BE2C (cell line): ENCODE measurements around the gene VPS52.
A peak's percentile ranks its signal among the peaks of the same experiment; 100 is the strongest.

Source experiments
- DNase-seq: peaks from one replicate; pipeline ENCODE4 v3.0.0-alpha.2; 2020
- H3K27me3 ChIP-seq: fragments of 250-450 bp; sonication (Bioruptor Pico); 2 replicates; pipeline ENCODE4 v1.5.1; 2020; ENCODE audit warnings: mild to moderate bottlenecking
- H3K36me3 ChIP-seq: fragments of 250-450 bp; sonication (Bioruptor Pico); 2 replicates; pipeline ENCODE4 v1.5.1; 2020; ENCODE audit warnings: mild to moderate bottlenecking
- H3K4me1 ChIP-seq: fragments of 250-450 bp; sonication (Bioruptor Pico); 2 replicates; pipeline ENCODE4 v1.5.1; 2020
- H3K4me3 ChIP-seq: 2 replicates; pipeline ENCODE4 v1.5.1; 2011; ENCODE audit warnings: low read depth, low read length
- H3K9me3 ChIP-seq: fragments of 250-450 bp; sonication (Bioruptor Pico); 2 replicates; pipeline ENCODE4 v1.5.1; 2020
- TF ChIP-seq, protein P1 (sequence below): IDR thresholded peaks from 2 replicates; pipeline ENCODE4 v1.5.1; 2012; ENCODE audit warnings: mild to moderate bottlenecking, low read depth, low read length

Gene VPS52

DNA sequence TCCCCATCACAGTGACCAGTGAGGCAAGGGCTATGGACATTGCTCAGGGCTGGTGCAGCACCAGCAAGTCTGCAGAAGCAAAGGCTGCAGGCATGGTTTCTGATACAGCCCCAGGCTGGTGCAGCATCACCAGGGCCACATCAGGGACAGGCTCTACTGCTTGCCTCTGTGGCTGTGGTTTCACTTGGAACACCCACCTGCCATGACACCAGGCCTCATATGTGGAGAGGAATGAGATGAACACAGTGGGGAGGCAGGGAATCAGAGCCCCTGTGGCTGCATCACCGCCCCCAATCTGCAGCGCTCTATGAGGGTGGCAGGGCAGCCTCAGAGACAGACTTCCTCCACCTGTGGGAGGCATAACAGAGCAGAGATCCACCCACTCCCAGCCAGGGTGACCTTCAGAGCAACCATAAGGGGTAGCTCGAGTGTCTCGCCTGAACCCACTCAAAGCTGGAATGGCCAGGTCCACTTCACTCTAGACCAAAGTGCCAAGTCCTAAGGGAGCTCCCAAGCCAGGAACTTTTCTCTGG, 55.5 kb downstream of the VPS52 start:
- no peak for DNase-seq
- peaks cover 23% of the 10 kb centered on the region for H3K27me3 ChIP-seq
- H3K4me3 ChIP-seq: no peak overlapping the region
- H3K9me3 ChIP-seq: no peaks in the 10 kb centered on the region
- TF ChIP-seq, protein P1, sequence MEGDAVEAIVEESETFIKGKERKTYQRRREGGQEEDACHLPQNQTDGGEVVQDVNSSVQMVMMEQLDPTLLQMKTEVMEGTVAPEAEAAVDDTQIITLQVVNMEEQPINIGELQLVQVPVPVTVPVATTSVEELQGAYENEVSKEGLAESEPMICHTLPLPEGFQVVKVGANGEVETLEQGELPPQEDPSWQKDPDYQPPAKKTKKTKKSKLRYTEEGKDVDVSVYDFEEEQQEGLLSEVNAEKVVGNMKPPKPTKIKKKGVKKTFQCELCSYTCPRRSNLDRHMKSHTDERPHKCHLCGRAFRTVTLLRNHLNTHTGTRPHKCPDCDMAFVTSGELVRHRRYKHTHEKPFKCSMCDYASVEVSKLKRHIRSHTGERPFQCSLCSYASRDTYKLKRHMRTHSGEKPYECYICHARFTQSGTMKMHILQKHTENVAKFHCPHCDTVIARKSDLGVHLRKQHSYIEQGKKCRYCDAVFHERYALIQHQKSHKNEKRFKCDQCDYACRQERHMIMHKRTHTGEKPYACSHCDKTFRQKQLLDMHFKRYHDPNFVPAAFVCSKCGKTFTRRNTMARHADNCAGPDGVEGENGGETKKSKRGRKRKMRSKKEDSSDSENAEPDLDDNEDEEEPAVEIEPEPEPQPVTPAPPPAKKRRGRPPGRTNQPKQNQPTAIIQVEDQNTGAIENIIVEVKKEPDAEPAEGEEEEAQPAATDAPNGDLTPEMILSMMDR: no peak
- H3K4me1 ChIP-seq: no peaks in the 10 kb centered on the region
- no peaks in the 10 kb centered on the region for H3K36me3 ChIP-seq

DNA sequence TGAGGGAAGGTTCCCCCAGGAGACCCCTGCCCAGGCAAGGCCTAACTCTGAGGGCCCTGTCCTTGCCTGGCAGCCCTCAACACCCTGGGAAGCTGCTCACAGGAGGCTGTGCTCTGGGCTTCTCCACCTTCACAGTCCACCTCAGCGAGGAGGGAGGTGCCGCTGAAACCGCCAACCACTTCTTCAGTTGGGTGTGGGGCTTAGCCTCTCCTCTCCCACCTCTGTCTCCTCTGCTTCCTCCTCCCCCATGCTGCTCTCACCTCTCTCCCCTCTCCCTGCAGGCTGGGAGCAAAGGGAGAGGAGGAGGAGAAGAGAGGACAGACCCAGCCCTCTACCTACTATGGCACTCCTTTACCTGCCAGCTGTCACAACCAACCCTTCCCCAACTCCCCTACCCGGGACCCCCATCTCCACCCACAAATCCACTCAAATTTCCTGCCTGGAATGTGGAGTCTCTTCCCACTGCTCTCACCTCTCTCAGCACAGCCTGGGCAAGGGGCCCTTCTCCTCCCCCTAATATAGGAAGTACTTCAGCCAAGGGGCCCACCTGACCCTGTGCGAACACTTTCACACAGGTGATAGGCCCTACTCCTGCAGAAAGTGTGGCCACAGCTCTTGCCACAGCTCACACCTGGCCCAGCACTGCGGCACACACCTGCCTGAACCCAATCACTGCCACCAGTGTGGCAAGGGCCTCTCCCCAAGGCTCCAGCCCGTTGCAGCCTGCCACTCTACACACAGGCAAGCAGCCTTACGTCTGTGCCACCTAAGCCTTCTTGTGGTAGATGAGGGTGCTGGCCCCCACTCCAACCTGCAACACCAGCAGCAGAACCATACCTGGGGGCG, 56.2 kb downstream of the VPS52 start:
- no peak overlapping the region for H3K4me3 ChIP-seq
- peaks cover 23% of the 10 kb centered on the region for H3K27me3 ChIP-seq
- TF ChIP-seq, protein P1: no peak
- no peaks in the 10 kb centered on the region for H3K4me1 ChIP-seq
- no peak for DNase-seq
- no peaks in the 10 kb centered on the region for H3K36me3 ChIP-seq
- H3K9me3 ChIP-seq: no peaks in the 10 kb centered on the region

DNA sequence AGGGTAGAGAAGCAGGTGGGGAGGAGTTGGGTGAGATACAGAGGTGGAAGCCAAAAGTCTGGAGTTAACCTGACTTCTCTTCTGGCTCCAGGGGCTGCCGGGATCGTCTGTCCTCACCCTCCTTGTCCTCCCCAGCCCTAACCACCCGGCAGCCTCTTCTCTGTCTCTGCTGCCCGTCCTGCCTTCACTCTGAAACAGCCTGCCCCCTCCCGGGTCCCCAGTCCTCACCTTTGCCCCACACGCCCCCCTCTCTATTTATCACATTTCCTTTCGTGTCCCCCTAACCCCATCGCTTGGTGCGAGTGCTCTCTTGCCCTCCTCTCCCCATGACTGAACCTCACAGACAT, 57.7 kb downstream of the VPS52 start:
- TF ChIP-seq, protein P1: no peak
- Histone ChIP-seq H3K9me3 (no peaks in the 10 kb centered on the region), H3K4me3 (peak overlapping the region; percentile 37; the same call in 1 of the 2 replicates), H3K36me3 (no peaks in the 10 kb centered on the region), H3K27me3 (peaks cover 18% of the 10 kb centered on the region), H3K4me1 (no peaks in the 10 kb centered on the region)
- DNase-seq: no peak

DNA sequence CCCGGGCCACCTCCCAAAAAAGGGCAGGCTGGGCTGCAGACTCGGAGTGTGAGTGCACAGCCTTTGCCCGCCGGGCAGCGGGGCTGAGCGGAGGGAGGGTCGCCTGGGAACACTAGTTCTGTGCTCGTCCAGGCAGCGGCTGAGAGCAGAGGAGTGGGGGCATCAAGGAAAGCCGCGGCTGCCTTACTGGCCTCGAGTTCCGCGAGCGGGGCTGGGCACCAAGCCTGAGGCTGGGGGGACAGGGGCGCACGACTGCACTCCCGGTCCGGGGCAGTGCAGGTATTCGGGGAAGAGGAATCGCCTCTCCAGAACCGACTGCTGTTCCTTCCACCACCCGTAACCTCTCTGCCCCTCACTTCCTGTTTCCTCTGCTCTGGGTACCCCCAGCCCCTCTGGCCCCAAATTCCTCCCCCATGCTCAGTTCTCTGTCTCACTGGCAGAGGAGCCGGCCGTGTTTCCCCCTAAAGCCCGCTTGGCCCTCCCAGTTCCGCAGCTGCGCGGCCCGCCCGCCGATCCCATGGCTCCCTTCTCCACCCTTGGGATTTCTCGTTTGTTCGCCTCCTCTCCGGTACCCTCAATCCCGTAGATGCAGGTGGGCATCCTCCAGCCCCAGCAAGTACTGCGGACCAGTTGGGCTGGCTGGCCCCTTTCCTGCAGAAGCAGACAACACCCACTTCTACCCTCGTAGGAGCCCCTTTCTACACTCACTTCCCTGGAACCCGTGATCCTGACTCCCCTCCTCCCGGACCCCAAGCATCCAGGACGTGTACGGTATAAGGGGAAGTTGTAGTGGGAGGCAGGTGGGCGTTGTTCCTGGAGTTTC, 58.3 kb downstream of the VPS52 start:
- peaks cover 18% of the 10 kb centered on the region for H3K27me3 ChIP-seq
- peak overlapping the region; percentile 37 for H3K4me3 ChIP-seq
- H3K4me1 ChIP-seq: no peaks in the 10 kb centered on the region
- TF ChIP-seq, protein P1: no peak
- no peaks in the 10 kb centered on the region for H3K36me3 ChIP-seq
- no peaks in the 10 kb centered on the region for H3K9me3 ChIP-seq
- peak; percentile 34 for DNase-seq

DNA sequence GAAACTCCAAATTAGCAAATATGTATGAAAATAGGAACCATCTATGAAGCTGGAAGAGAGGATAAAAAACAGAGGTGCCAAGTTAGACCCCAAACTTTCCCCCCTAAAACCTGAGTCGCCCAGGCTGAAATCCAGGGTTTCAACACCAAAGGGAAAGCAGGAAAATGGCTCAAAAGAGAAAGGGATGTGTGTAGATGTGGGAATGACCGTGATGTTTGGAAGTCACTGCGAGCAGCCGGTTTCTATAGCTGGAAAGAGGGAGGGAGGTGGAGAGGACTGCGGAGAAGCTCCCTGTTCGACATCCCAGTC, 58.9 kb downstream of the VPS52 start:
- no peaks in the 10 kb centered on the region for H3K36me3 ChIP-seq
- DNase-seq: no peak
- H3K4me3 ChIP-seq: peak overlapping the region; percentile 37
- H3K27me3 ChIP-seq: peaks cover 18% of the 10 kb centered on the region
- TF ChIP-seq, protein P1: no peak
- no peaks in the 10 kb centered on the region for H3K4me1 ChIP-seq
- H3K9me3 ChIP-seq: no peaks in the 10 kb centered on the region
